Esophagus squamous epithelium (tissue), 4 donors: ENCODE data around the gene ASPHD2.

Experiments used
- POLR2A ChIP-seq, 4 donors: fragments of 450-650 bp; IDR thresholded peaks; one replicate each; pipeline ENCODE4 v1.6.1; 2017; ENCODE audit warnings: antibody characterized with exemption in 4 of 4, mild to moderate bottlenecking in 4 of 4, moderate library complexity in 3 of 4
- TF ChIP-seq, protein P1 (sequence below), 6 experiments: fragments of 450-650 bp in 4 of 6; fragments of 200-600 bp in 2 of 6; sonication (generic) in 2 of 6; IDR thresholded peaks; one replicate each; pipeline ENCODE4 v1.5.1; 2016 to 2019; ENCODE audit warnings: antibody characterized with exemption in 6 of 6, mild to moderate bottlenecking in 4 of 6, moderate library complexity in 4 of 6

DNA sequence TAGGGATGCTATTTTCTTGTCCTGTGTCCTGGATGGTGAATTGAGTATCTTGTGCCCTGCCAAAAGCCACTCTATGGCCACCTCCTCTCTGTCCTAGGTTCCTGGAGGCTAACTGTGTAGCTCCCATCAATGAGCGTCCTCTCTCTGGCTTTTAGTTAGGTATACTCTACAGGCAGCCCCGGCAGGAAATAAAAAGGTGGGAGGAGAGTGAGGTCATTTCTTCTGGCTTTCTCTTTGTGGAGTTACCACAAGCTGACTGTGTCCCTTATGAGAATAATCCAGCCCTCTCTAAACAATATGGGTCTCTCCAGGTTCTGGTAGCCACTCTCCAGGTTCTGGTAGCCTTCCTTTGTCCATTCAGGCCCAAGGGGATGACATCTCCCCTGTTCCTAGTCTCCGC lies 11.7 kb upstream of the ASPHD2 start:
- TF ChIP-seq POLR2A (IDR thresholded peaks at IDR 0.05) = no peak
- TF ChIP-seq, protein P1, sequence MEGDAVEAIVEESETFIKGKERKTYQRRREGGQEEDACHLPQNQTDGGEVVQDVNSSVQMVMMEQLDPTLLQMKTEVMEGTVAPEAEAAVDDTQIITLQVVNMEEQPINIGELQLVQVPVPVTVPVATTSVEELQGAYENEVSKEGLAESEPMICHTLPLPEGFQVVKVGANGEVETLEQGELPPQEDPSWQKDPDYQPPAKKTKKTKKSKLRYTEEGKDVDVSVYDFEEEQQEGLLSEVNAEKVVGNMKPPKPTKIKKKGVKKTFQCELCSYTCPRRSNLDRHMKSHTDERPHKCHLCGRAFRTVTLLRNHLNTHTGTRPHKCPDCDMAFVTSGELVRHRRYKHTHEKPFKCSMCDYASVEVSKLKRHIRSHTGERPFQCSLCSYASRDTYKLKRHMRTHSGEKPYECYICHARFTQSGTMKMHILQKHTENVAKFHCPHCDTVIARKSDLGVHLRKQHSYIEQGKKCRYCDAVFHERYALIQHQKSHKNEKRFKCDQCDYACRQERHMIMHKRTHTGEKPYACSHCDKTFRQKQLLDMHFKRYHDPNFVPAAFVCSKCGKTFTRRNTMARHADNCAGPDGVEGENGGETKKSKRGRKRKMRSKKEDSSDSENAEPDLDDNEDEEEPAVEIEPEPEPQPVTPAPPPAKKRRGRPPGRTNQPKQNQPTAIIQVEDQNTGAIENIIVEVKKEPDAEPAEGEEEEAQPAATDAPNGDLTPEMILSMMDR (IDR thresholded peaks at IDR 0.05) = no peak
